ENCODE results near the gene SYDE2. TPM values are rescaled to one million over a fixed set of nuclear protein-coding genes. Genes with fewer than 3 reads are reported as not detected.

The SYDE2 gene
- total and polyA plus RNA-seq, 2 donors (not counting 1 experiment from before 2014, with no cell fraction given): 0.25 to 0.89 TPM

GRCh38 chr1:85199667-85200462 lies 951 bp downstream of the SYDE2 start:
- DNase-seq (peak; percentile 61), ATAC-seq (ENCODE audit: low read depth) (peak; percentile 1)
- Mint-ChIP-seq H3K9me3 (ENCODE audit: insufficient read depth) (no peaks in the 10 kb centered on the region), H3K4me1 (peaks cover 15% of the 10 kb centered on the region), H3K4me3 (peak overlapping the region; percentile 67), H3K27ac (peak overlapping the region; percentile 27), H3K27me3 (peaks cover 39% of the 10 kb centered on the region)
- peak overlapping the region; percentile 93 for H2AFZ ChIP-seq (ENCODE audit: insufficient read depth, low read depth, low read length, poor library complexity, severe bottlenecking)
- no peaks in the 10 kb centered on the region for H3K36me3 ChIP-seq (replicated peaks in 1 of 2; ENCODE audit: control extremely low read depth in 1 of 2, control insufficient read depth in 1 of 2, extremely low read depth in 1 of 2, insufficient read depth in 2 of 2, low read length in 1 of 2)
- H3K79me2 ChIP-seq (ENCODE audit: control insufficient read depth, insufficient read depth, low read length): no peaks in the 10 kb centered on the region
- H3K27ac ChIP-seq (ENCODE audit: low read length in 2 of 2): no peak overlapping the region
- ChIA-PET POLR2A (interaction anchor here (2.9 kb wide), 1 partner anchor 76 kb away, joined by 7 read pairs; the partner anchor contains the start of gene BCL10), CTCF (interaction anchor here (0.9 to 2.0 kb wide), 3 partner anchors 55 to 76 kb away, joined by 5 to 7 read pairs (median 5); partner anchors contain the start of genes BCL10 and C1orf52)
- H4K20me1 ChIP-seq (ENCODE audit: control insufficient read depth, insufficient read depth, low read length, poor library complexity, severe bottlenecking): no peaks in the 10 kb centered on the region
- peak overlapping the region; percentile 99 for H3K4me2 ChIP-seq (replicated peaks; ENCODE audit: low read depth, low read length, poor library complexity, severe bottlenecking)
- TF ChIP-seq EZH2 (IDR thresholded peaks at IDR 0.05; ENCODE audit: borderline replicate concordance, insufficient read depth, low read depth, low read length, poor library complexity, severe bottlenecking) (no peak), CTCF (IDR thresholded peaks at IDR 0.05) (no peak)
- 8% methylated on average over 22 of the region's 26 CpGs for WGBS (ENCODE audit: insufficient coverage)
- intact Hi-C loops (cut with micrococcal nuclease): loop anchor here (2.0 to 10.0 kb wide), 5 partner anchors 138 to 695 kb away; partner anchors contain the start of genes GNG5, MCOLN2, MCOLN3 and SPATA1
- H3K9ac ChIP-seq (ENCODE audit: low read length): peak overlapping the region; percentile 74
- peaks cover 0 to 30% (median 23%) of the 10 kb centered on the region in 4 experiments for H3K27me3 ChIP-seq (replicated peaks in 1 of 4; ENCODE audit: control extremely low read depth in 1 of 4, control insufficient read depth in 3 of 4, insufficient read depth in 4 of 4, low read length in 3 of 4)
- peaks cover 16 to 26% of the 10 kb centered on the region in 2 donors for H3K4me1 ChIP-seq (ENCODE audit: control insufficient read depth in 2 of 2, insufficient read depth in 2 of 2, low read length in 2 of 2)
- peaks cover 0 to 1% (median 0%) of the 10 kb centered on the region in 3 donors for H3K9me3 ChIP-seq (ENCODE audit: control extremely low read depth in 1 of 3, control insufficient read depth in 2 of 3, insufficient read depth in 1 of 3, low read length in 2 of 3)
- H3K4me3 ChIP-seq (ENCODE audit: control extremely low read depth in 1 of 5, extremely low read depth in 1 of 5, insufficient read depth in 1 of 5, low read depth in 2 of 5, low read length in 4 of 5): peak overlapping the region; percentile 3 to 73 (median 62)

GRCh38 chr1:85198864-85199263 lies 2.0 kb downstream of the SYDE2 start:
- H3K4me1 Mint-ChIP-seq: peaks cover 15% of the 10 kb centered on the region
- intact Hi-C loops (cut with micrococcal nuclease): no loop called here
- DNase-seq: no peak
- Histone ChIP-seq H3K9me3 (ENCODE audit: control extremely low read depth in 1 of 3, control insufficient read depth in 2 of 3, insufficient read depth in 1 of 3, low read length in 2 of 3) (peaks cover 0 to 1% (median 0%) of the 10 kb centered on the region in 3 donors), H3K4me3 (ENCODE audit: control extremely low read depth in 1 of 5, extremely low read depth in 1 of 5, insufficient read depth in 1 of 5, low read depth in 2 of 5, low read length in 4 of 5) (no peak overlapping the region), H3K4me2 (replicated peaks; ENCODE audit: low read depth, low read length, poor library complexity, severe bottlenecking) (no peak overlapping the region), H3K79me2 (ENCODE audit: control insufficient read depth, insufficient read depth, low read length) (no peaks in the 10 kb centered on the region), H2AFZ (ENCODE audit: insufficient read depth, low read depth, low read length, poor library complexity, severe bottlenecking) (no peak overlapping the region), H3K9ac (ENCODE audit: low read length) (no peak overlapping the region), H3K4me1 (ENCODE audit: control insufficient read depth in 2 of 2, insufficient read depth in 2 of 2, low read length in 2 of 2) (peaks cover 16 to 26% of the 10 kb centered on the region in 2 donors), H4K20me1 (ENCODE audit: control insufficient read depth, insufficient read depth, low read length, poor library complexity, severe bottlenecking) (no peaks in the 10 kb centered on the region), H3K36me3 (replicated peaks in 1 of 2; ENCODE audit: control extremely low read depth in 1 of 2, control insufficient read depth in 1 of 2, extremely low read depth in 1 of 2, insufficient read depth in 2 of 2, low read length in 1 of 2) (no peaks in the 10 kb centered on the region), H3K27ac (ENCODE audit: low read length in 2 of 2) (no peak overlapping the region), H3K27me3 (replicated peaks in 1 of 4; ENCODE audit: control extremely low read depth in 1 of 4, control insufficient read depth in 3 of 4, insufficient read depth in 4 of 4, low read length in 3 of 4) (peaks cover 0 to 26% (median 20%) of the 10 kb centered on the region in 4 experiments)
- no peak for TF ChIP-seq EZH2 (IDR thresholded peaks at IDR 0.05; ENCODE audit: borderline replicate concordance, insufficient read depth, low read depth, low read length, poor library complexity, severe bottlenecking)
- no peak for TF ChIP-seq CTCF (IDR thresholded peaks at IDR 0.05)
- no peak overlapping the region for H3K27ac Mint-ChIP-seq
- peaks cover 30% of the 10 kb centered on the region for H3K27me3 Mint-ChIP-seq
- ChIA-PET CTCF (interaction anchor here (0.9 to 2.0 kb wide), 2 partner anchors 56 to 61 kb away, joined by 5 to 7 read pairs; partner anchors contain the start of gene C1orf52), POLR2A (no interaction called here)
- WGBS (ENCODE audit: insufficient coverage): 83% methylated on average over 1 of the region's 2 CpGs
- no peak for ATAC-seq (ENCODE audit: low read depth)
- H3K4me3 Mint-ChIP-seq: no peak overlapping the region
- no peaks in the 10 kb centered on the region for H3K9me3 Mint-ChIP-seq (ENCODE audit: insufficient read depth)

Data from B cell (primary cell).